ENCODE results near the gene MRPL20. TPM values are rescaled to one million over a fixed set of nuclear protein-coding genes. Genes with fewer than 3 reads are reported as not detected.

MRPL20 gene
- total and polyA plus RNA-seq, 2 donors (not counting 1 experiment from before 2014, with no cell fraction given) = 81.7 to 150 TPM

GRCh38 chr1:1435106-1435903 lies 28.2 kb upstream of the MRPL20 start, which contains the start of gene VWA1:
Gene VWA1 (plus strand): TSS chr1:1435690. CDS start chr1:1435749, 59 bp downstream.
- Histone ChIP-seq H3K4me1 (ENCODE audit: control insufficient read depth, extremely low read depth, insufficient read depth, low read length) (peaks cover 24% of the 10 kb centered on the region), H3K36me3 (ENCODE audit: control insufficient read depth, insufficient read depth, low read length) (no peaks in the 10 kb centered on the region), H3K27me3 (ENCODE audit: control insufficient read depth, insufficient read depth, low read length) (no peaks in the 10 kb centered on the region), H3K9me3 (ENCODE audit: control insufficient read depth, insufficient read depth, low read depth, low read length) (no peaks in the 10 kb centered on the region), H3K4me3 (replicated peaks in 1 of 4; ENCODE audit: control extremely low read depth in 1 of 4, insufficient read depth in 1 of 4, low read depth in 3 of 4, low read length in 4 of 4) (peak within 1 kb of the TSS in 3 of 4 experiments; percentile 6 to 49 (median 23)), H2AFZ (ENCODE audit: low read length) (peak within 1 kb of the TSS; percentile 61), H3K4me2 (ENCODE audit: extremely low read depth, insufficient read depth, low read length) (peak within 1 kb of the TSS; percentile 76), H4K20me1 (ENCODE audit: control insufficient read depth, extremely low read depth, insufficient read depth, low read length) (no peaks in the 10 kb centered on the region), H3K27ac (ENCODE audit: insufficient read depth, low read length) (no peak within 1 kb of the TSS), H3K79me2 (ENCODE audit: control insufficient read depth, insufficient read depth, low read length) (no peaks in the 10 kb centered on the region), H3K9ac (ENCODE audit: insufficient read depth, low read length) (no peak within 1 kb of the TSS)
- peak; percentile 53 to 71 for DNase-seq (ENCODE audit: low read depth in 2 of 2)
- TF ChIP-seq CTCF (conservative IDR thresholded peaks at IDR 0.05 in 1 of 2, IDR thresholded peaks at IDR 0.05 in 1 of 2; ENCODE audit: low read depth in 1 of 2, low read length in 2 of 2) (no peak), EZH2 (IDR thresholded peaks at IDR 0.05; ENCODE audit: low read length, missing control alignments) (no peak)

GRCh38 chr1:1434824-1435105 lies 27.7 kb upstream of the MRPL20 start:
- H3K36me3 ChIP-seq (ENCODE audit: control insufficient read depth, insufficient read depth, low read length) = no peaks in the 10 kb centered on the region
- H3K27ac ChIP-seq (ENCODE audit: insufficient read depth, low read length) = no peak overlapping the region
- no peaks in the 10 kb centered on the region for H3K27me3 ChIP-seq (ENCODE audit: control insufficient read depth, insufficient read depth, low read length)
- peaks cover 26% of the 10 kb centered on the region for H3K4me1 ChIP-seq (ENCODE audit: control insufficient read depth, extremely low read depth, insufficient read depth, low read length)
- H3K4me3 ChIP-seq (replicated peaks in 1 of 4; ENCODE audit: control extremely low read depth in 1 of 4, insufficient read depth in 1 of 4, low read depth in 3 of 4, low read length in 4 of 4) = no peak overlapping the region
- TF ChIP-seq EZH2 (IDR thresholded peaks at IDR 0.05; ENCODE audit: low read length, missing control alignments) = no peak
- TF ChIP-seq CTCF (conservative IDR thresholded peaks at IDR 0.05 in 1 of 2, IDR thresholded peaks at IDR 0.05 in 1 of 2; ENCODE audit: low read depth in 1 of 2, low read length in 2 of 2) = no peak
- H3K79me2 ChIP-seq (ENCODE audit: control insufficient read depth, insufficient read depth, low read length) = no peaks in the 10 kb centered on the region
- H2AFZ ChIP-seq (ENCODE audit: low read length) = no peak overlapping the region
- no peak overlapping the region for H3K4me2 ChIP-seq (ENCODE audit: extremely low read depth, insufficient read depth, low read length)
- no peak overlapping the region for H3K9ac ChIP-seq (ENCODE audit: insufficient read depth, low read length)
- H3K9me3 ChIP-seq (ENCODE audit: control insufficient read depth, insufficient read depth, low read depth, low read length) = no peaks in the 10 kb centered on the region
- H4K20me1 ChIP-seq (ENCODE audit: control insufficient read depth, extremely low read depth, insufficient read depth, low read length) = no peaks in the 10 kb centered on the region
- DNase-seq (ENCODE audit: low read depth in 2 of 2) = no peak

GRCh38 chr1:1434131-1434823 lies 27.2 kb upstream of the MRPL20 start:
- Histone ChIP-seq H4K20me1 (ENCODE audit: control insufficient read depth, extremely low read depth, insufficient read depth, low read length) (no peaks in the 10 kb centered on the region), H3K27me3 (ENCODE audit: control insufficient read depth, insufficient read depth, low read length) (no peaks in the 10 kb centered on the region), H3K36me3 (ENCODE audit: control insufficient read depth, insufficient read depth, low read length) (no peaks in the 10 kb centered on the region), H3K79me2 (ENCODE audit: control insufficient read depth, insufficient read depth, low read length) (no peaks in the 10 kb centered on the region), H3K9me3 (ENCODE audit: control insufficient read depth, insufficient read depth, low read depth, low read length) (no peaks in the 10 kb centered on the region), H3K4me1 (ENCODE audit: control insufficient read depth, extremely low read depth, insufficient read depth, low read length) (peaks cover 29% of the 10 kb centered on the region), H3K9ac (ENCODE audit: insufficient read depth, low read length) (no peak overlapping the region), H3K27ac (ENCODE audit: insufficient read depth, low read length) (no peak overlapping the region), H3K4me2 (ENCODE audit: extremely low read depth, insufficient read depth, low read length) (peak overlapping the region; percentile 25), H2AFZ (ENCODE audit: low read length) (no peak overlapping the region), H3K4me3 (replicated peaks in 1 of 4; ENCODE audit: control extremely low read depth in 1 of 4, insufficient read depth in 1 of 4, low read depth in 3 of 4, low read length in 4 of 4) (no peak overlapping the region)
- TF ChIP-seq EZH2 (IDR thresholded peaks at IDR 0.05; ENCODE audit: low read length, missing control alignments) (no peak), CTCF (conservative IDR thresholded peaks at IDR 0.05 in 1 of 2, IDR thresholded peaks at IDR 0.05 in 1 of 2; ENCODE audit: low read depth in 1 of 2, low read length in 2 of 2) (no peak)
- DNase-seq (ENCODE audit: low read depth in 2 of 2) = peak in 1 of 2 donors; percentile 45

Measured in fibroblast of lung (primary cell).